HG03354 (cell line): Measurements from ENCODE around the gene PGC.

Source experiments
- ATAC-seq: cut with Tn5 transposase; IDR thresholded peaks from one replicate; pipeline ENCODE4 v1.9.1; 2021; ENCODE audit warnings: mild to moderate bottlenecking; ENCODE audit not compliant: unreplicated experiment, poor library complexity, severe bottlenecking

PGC gene

GRCh38 chr6:41717392-41717736 lies 29.8 kb downstream of the PGC start:
- ATAC-seq, result no peak

- no peak for ATAC-seq
Measured at GRCh38 chr6:41716516-41717391, 30.4 kb downstream of the PGC start.

GRCh38 chr6:41715795-41716515 lies 31.2 kb downstream of the PGC start:
- no peak for ATAC-seq

GRCh38 chr6:41714556-41715273 lies 32.5 kb downstream of the PGC start:
- no peak for ATAC-seq

GRCh38 chr6:41713650-41714291 lies 33.4 kb downstream of the PGC start:
- peak; percentile 58 for ATAC-seq

- ATAC-seq, result no peak
Measured at GRCh38 chr6:41713159-41713649, 34.0 kb downstream of the PGC start.

GRCh38 chr6:41712651-41713103 lies 34.5 kb downstream of the PGC start:
- no peak for ATAC-seq

GRCh38 chr6:41711323-41712038 lies 35.7 kb downstream of the PGC start:
- no peak for ATAC-seq

- ATAC-seq, result no peak
Measured at GRCh38 chr6:41709375-41709774, 37.8 kb downstream of the PGC start.

GRCh38 chr6:41708856-41709255 lies 38.3 kb downstream of the PGC start:
- ATAC-seq, result no peak

- ATAC-seq, result no peak
Measured at GRCh38 chr6:41707565-41708200, 39.5 kb downstream of the PGC start.

GRCh38 chr6:41706876-41707564 lies 40.2 kb downstream of the PGC start:
- ATAC-seq, result no peak

GRCh38 chr6:41705996-41706835 lies 41.0 kb downstream of the PGC start:
- ATAC-seq, result peak; percentile 89

GRCh38 chr6:41705311-41705995 lies 41.7 kb downstream of the PGC start:
- no peak for ATAC-seq

GRCh38 chr6:41704656-41705310 lies 42.4 kb downstream of the PGC start:
- ATAC-seq, result no peak

- ATAC-seq, result no peak
Measured at GRCh38 chr6:41704028-41704427, 43.2 kb downstream of the PGC start.
